H1 (cell line): ENCODE data around the gene TCAF1. TPM values are rescaled to one million over a fixed set of nuclear protein-coding genes. Genes with fewer than 3 reads are reported as not detected.
A peak's percentile ranks its signal among the peaks of the same experiment; 100 is the strongest.

Source experiments
- CTCF ChIA-PET: fragments of 300-600 bp; sonication (Branson Sonifier 250); formaldehyde crosslinking; loops from one replicate; lab custom pipeline; 2021; ENCODE audit not compliant: partially characterized antibody; lab: Charles Lee
- POLR2A ChIA-PET: fragments of 300-600 bp; sonication (Branson Sonifier 250); formaldehyde crosslinking; loops from one replicate; lab custom pipeline; 2021; ENCODE audit warnings: inconsistent platforms; ENCODE audit not compliant: partially characterized antibody; lab: Charles Lee
- DNase-seq, 2 experiments: peaks; one replicate each; pipeline versions ENCODE4 v3.0.0 to v3.0.0-alpha.2; 2010 to 2022; ENCODE audit warnings: low spot score in 2 of 2, low read depth in 1 of 2, mixed read lengths in 1 of 2
- FAIRE-seq: peaks from 2 replicates; lab custom pipeline; 2011; peaks lifted over from hg19 to GRCh38; lab: Jason Lieb, UNC
- H2AFZ ChIP-seq: 2 replicates; pipeline ENCODE4 v1.8.1; 2012; ENCODE audit warnings: low read length, inconsistent platforms
- H2AK5ac ChIP-seq: 2 replicates; pipeline ENCODE4 v1.6.1; 2013; ENCODE audit warnings: low read depth, low read length
- H2BK120ac ChIP-seq: replicated peaks from 2 replicates; pipeline ENCODE3; 2013; ENCODE audit warnings: low read depth, low read length, inconsistent platforms
- H2BK12ac ChIP-seq: 2 replicates; pipeline ENCODE4 v1.6.1; 2013; ENCODE audit warnings: low read depth, low read length
- H2BK15ac ChIP-seq: 2 replicates; pipeline ENCODE4 v1.6.1; 2013; ENCODE audit warnings: low read length
- H2BK20ac ChIP-seq: 2 replicates; pipeline ENCODE4 v1.6.1; 2013; ENCODE audit warnings: low read length
- H2BK5ac ChIP-seq: 2 replicates; pipeline ENCODE4 v1.6.1; 2013; ENCODE audit warnings: low read depth, low read length
- H3K14ac ChIP-seq: 2 replicates; pipeline ENCODE4 v1.6.1; 2013; ENCODE audit warnings: inconsistent platforms; ENCODE audit not compliant: insufficient read length
- H3K18ac ChIP-seq: 2 replicates; pipeline ENCODE4 v1.6.1; 2013; ENCODE audit warnings: low read length; ENCODE audit errors: extremely low read depth
- H3K23ac ChIP-seq: 2 replicates; pipeline ENCODE4 v1.6.1; 2013; ENCODE audit warnings: inconsistent platforms; ENCODE audit not compliant: insufficient read length
- H3K23me2 ChIP-seq: 2 replicates; pipeline ENCODE4 v1.6.1; 2013; ENCODE audit warnings: low read depth, low read length
- H3K27ac ChIP-seq: 2 replicates; pipeline ENCODE4 v1.6.1; 2011; ENCODE audit warnings: low read depth, low read length, inconsistent platforms
- H3K27me3 ChIP-seq, 4 experiments: replicated peaks in 1 of 4; 1 replicate in 1 of 4; 2 replicates in 3 of 4; pipeline versions ENCODE4 v1.6.1 to v1.8.1; 2011 to 2013; ENCODE audit warnings: low read length in 3 of 4, mild to moderate bottlenecking in 3 of 4, inconsistent platforms in 2 of 4, mixed read lengths in 2 of 4, moderate library complexity in 1 of 4; ENCODE audit not compliant: control insufficient read depth in 3 of 4, insufficient read depth in 3 of 4; ENCODE audit errors: extremely low read depth in 1 of 4
- H3K36me3 ChIP-seq, 4 experiments: 2 replicates each; pipeline versions ENCODE4 v1.6.1 to v1.8.1; 2011 to 2013; ENCODE audit warnings: mild to moderate bottlenecking in 4 of 4, low read length in 3 of 4, moderate library complexity in 2 of 4, control low read depth in 1 of 4, inconsistent platforms in 1 of 4; ENCODE audit not compliant: insufficient read depth in 4 of 4, control insufficient read depth in 2 of 4
- H3K4ac ChIP-seq: replicated peaks from 2 replicates; pipeline ENCODE3; 2013; ENCODE audit warnings: low read length, low read depth, mixed read lengths, inconsistent platforms; ENCODE audit not compliant: insufficient read length
- H3K4me1 ChIP-seq, 4 experiments: replicated peaks in 1 of 4; 1 replicate in 1 of 4; 2 replicates in 3 of 4; pipeline versions ENCODE4 v1.6.1 to v1.8.1; 2011 to 2013; ENCODE audit warnings: low read length in 3 of 4, inconsistent platforms in 2 of 4, mixed read lengths in 1 of 4; ENCODE audit not compliant: insufficient read depth in 4 of 4, control insufficient read depth in 3 of 4
- H3K4me2 ChIP-seq, 2 experiments: 2 replicates each; pipeline versions ENCODE4 v1.6.1 to v1.8.1; 2011 to 2013; ENCODE audit warnings: low read depth in 2 of 2, low read length in 2 of 2, control low read depth in 1 of 2, inconsistent platforms in 1 of 2, mild to moderate bottlenecking in 1 of 2; ENCODE audit not compliant: insufficient read depth in 1 of 2
- H3K4me3 ChIP-seq, 4 experiments: fragments of 200-600, 300-600 bp in 1 of 4; sonication (generic), shearing (Covaris generic), sonication (Bioruptor Twin) in 1 of 4; 2 replicates each; pipeline versions ENCODE4 v1.5.1 to v1.8.1; 2011 to 2016; ENCODE audit warnings: low read length in 4 of 4, low read depth in 3 of 4, control low read depth in 2 of 4, inconsistent platforms in 2 of 4, mild to moderate bottlenecking in 2 of 4, mixed read lengths in 1 of 4, moderate library complexity in 1 of 4; ENCODE audit not compliant: insufficient read depth in 2 of 4; ENCODE audit errors: extremely low read depth in 1 of 4
- H3K56ac ChIP-seq: replicated peaks from 2 replicates; pipeline ENCODE3; 2013; ENCODE audit warnings: low read depth, mild to moderate bottlenecking, mixed read lengths, low read length, inconsistent platforms; ENCODE audit not compliant: insufficient read length
- H3K79me1 ChIP-seq: 2 replicates; pipeline ENCODE4 v1.6.1; 2013; ENCODE audit warnings: low read depth, low read length, control low read depth
- H3K79me2 ChIP-seq, 2 experiments: 2 replicates each; pipeline versions ENCODE4 v1.6.1 to v1.8.1; 2012 to 2013; ENCODE audit warnings: low read length in 2 of 2, mild to moderate bottlenecking in 2 of 2, inconsistent platforms in 1 of 2; ENCODE audit not compliant: insufficient read depth in 2 of 2, control insufficient read depth in 1 of 2
- H3K9ac ChIP-seq, 4 experiments: replicated peaks in 1 of 4; 1 replicate in 1 of 4; 2 replicates in 3 of 4; pipeline versions ENCODE4 v1.6.1 to v1.8.1; 2011 to 2013; ENCODE audit warnings: low read depth in 3 of 4, low read length in 3 of 4, control low read depth in 2 of 4, mild to moderate bottlenecking in 2 of 4, moderate library complexity in 2 of 4, inconsistent platforms in 1 of 4; ENCODE audit errors: extremely low read depth in 1 of 4
- H3K9me3 ChIP-seq, 2 experiments: 2 replicates each; pipeline versions ENCODE4 v1.6.1 to v1.8.1; 2012 to 2013; ENCODE audit warnings: mild to moderate bottlenecking in 2 of 2, moderate library complexity in 2 of 2, control low read depth in 1 of 2, inconsistent platforms in 1 of 2, low read depth in 1 of 2, low read length in 1 of 2, mixed read lengths in 1 of 2; ENCODE audit not compliant: insufficient read depth in 2 of 2
- H4K20me1 ChIP-seq, 2 experiments: replicated peaks in 1 of 2; 2 replicates each; pipeline versions ENCODE3 to v1.8.1; 2011 to 2013; ENCODE audit warnings: inconsistent platforms in 2 of 2, low read length in 2 of 2, mild to moderate bottlenecking in 1 of 2; ENCODE audit not compliant: insufficient read depth in 2 of 2, control insufficient read depth in 1 of 2
- H4K5ac ChIP-seq: 2 replicates; pipeline ENCODE4 v1.6.1; 2013; ENCODE audit warnings: low read length, low read depth, mixed read lengths, inconsistent platforms; ENCODE audit not compliant: insufficient read length
- H4K8ac ChIP-seq: 2 replicates; pipeline ENCODE4 v1.8.0; 2013; ENCODE audit warnings: mild to moderate bottlenecking, moderate library complexity, low read length, inconsistent platforms; ENCODE audit not compliant: insufficient read depth; ENCODE audit errors: extremely low read depth
- H4K91ac ChIP-seq: replicated peaks from 2 replicates; pipeline ENCODE3; 2013; ENCODE audit warnings: low read length, mixed read lengths, inconsistent platforms; ENCODE audit not compliant: insufficient read length
- BCL11A ChIP-seq, 2 experiments: IDR thresholded peaks; one replicate each; pipeline ENCODE4 v1.6.1; 2011; ENCODE audit warnings: low read depth in 2 of 2, low read length in 2 of 2, mild to moderate bottlenecking in 2 of 2
- CBX5 ChIP-seq: fragments of 300-800, 300-1000 bp; sonication (generic); IDR thresholded peaks from 2 replicates; pipeline ENCODE4 v1.7.1; 2016; ENCODE audit warnings: antibody characterized with exemption, low read length, low read depth
- CHD1 ChIP-seq: IDR thresholded peaks from 2 replicates; pipeline ENCODE4 v1.6.1; 2012; ENCODE audit warnings: low read depth, low read length, improper control_type of control experiment
- CTBP2 ChIP-seq: IDR thresholded peaks from 2 replicates; pipeline ENCODE4 v1.7.0; 2011; ENCODE audit warnings: borderline replicate concordance, mild to moderate bottlenecking, moderate library complexity, mixed read lengths, low read length; ENCODE audit not compliant: insufficient read depth, insufficient read length
- JUND ChIP-seq: IDR thresholded peaks from 2 replicates; pipeline ENCODE4 v1.6.1; 2011; ENCODE audit warnings: mild to moderate bottlenecking, improper control_type of control experiment, low read length
- RAD21 ChIP-seq, 2 experiments: IDR thresholded peaks in 1 of 2; conservative IDR thresholded peaks in 1 of 2; 2 replicates each; pipeline ENCODE4 v1.6.1; 2011; ENCODE audit warnings: low read depth in 2 of 2, low read length in 2 of 2, improper control_type of control experiment in 1 of 2, inconsistent platforms in 1 of 2, mild to moderate bottlenecking in 1 of 2, moderate library complexity in 1 of 2
- RXRA ChIP-seq: IDR thresholded peaks from 2 replicates; pipeline ENCODE4 v1.6.1; 2011; ENCODE audit warnings: low read depth, mild to moderate bottlenecking, low read length, moderate library complexity; ENCODE audit not compliant: insufficient read depth
- SRF ChIP-seq: IDR thresholded peaks from 2 replicates; pipeline ENCODE4 v1.6.1; 2011; ENCODE audit warnings: mild to moderate bottlenecking, low read depth, low read length, moderate library complexity
- TAF1 ChIP-seq: IDR thresholded peaks from 2 replicates; pipeline ENCODE4 v1.6.1; 2011; ENCODE audit warnings: mild to moderate bottlenecking, low read depth, low read length
- YY1 ChIP-seq: IDR thresholded peaks from 2 replicates; pipeline ENCODE4 v1.6.1; 2011; ENCODE audit warnings: low read depth, mild to moderate bottlenecking, low read length
- WGBS, 2 experiments: shearing (Covaris generic) in 1 of 2; methylation state at CpG; one replicate each; pipeline versions ENCODE4 v1.1.6 to v1.1.7; 2013 to 2015; ENCODE audit warnings: low lambda C conversion rate in 2 of 2, mixed read lengths in 2 of 2, inconsistent platforms in 1 of 2, low coverage in 1 of 2, missing lambda C conversion rate in 1 of 2; ENCODE audit not compliant: insufficient replicate concordance in 2 of 2, insufficient coverage in 1 of 2, insufficient read length in 1 of 2; ENCODE audit errors: extremely low coverage in 1 of 2, missing lambda C conversion rate in 1 of 2; 5-methylcytosine and 5-hydroxymethylcytosine counted together
- polyA plus RNA-seq, 7 experiments: library from polyadenylated mRNA; depleted of rRNA in 3 of 7; stranded (reverse) in 5 of 7; unstranded in 2 of 7; fragments of >200 nt in 5 of 7; fragments of 200-250 nt in 2 of 7; gene quantifications; 1 replicate in 5 of 7; 2 replicates in 1 of 7; 4 replicates in 1 of 7; pipeline versions ENCODE4 v1.2.1 to v1.2.3, GENCODE V29; 2011 to 2013; ENCODE audit warnings: missing spikeins in 2 of 7, mixed read lengths in 2 of 7
- total RNA-seq: library from RNA; stranded (reverse); fragmentation: NEBNext Ultra II Directional; extraction: Animal tissue kit (Norgen Biotek cat#: 25700); gene quantifications from 2 replicates; pipeline ENCODE4 v1.2.1, GENCODE V29; 2021
- TF ChIP-seq, protein P1 (sequence below): IDR thresholded peaks from 2 replicates; pipeline ENCODE4 v1.6.1; 2012; ENCODE audit warnings: low read length, inconsistent platforms

Gene TCAF1
- total and polyA plus RNA-seq, 2 of the 8 experiments (the other 6 are each of a cell fraction or from before 2014, with no cell fraction given) = 9.6 to 28.0 TPM

DNA sequence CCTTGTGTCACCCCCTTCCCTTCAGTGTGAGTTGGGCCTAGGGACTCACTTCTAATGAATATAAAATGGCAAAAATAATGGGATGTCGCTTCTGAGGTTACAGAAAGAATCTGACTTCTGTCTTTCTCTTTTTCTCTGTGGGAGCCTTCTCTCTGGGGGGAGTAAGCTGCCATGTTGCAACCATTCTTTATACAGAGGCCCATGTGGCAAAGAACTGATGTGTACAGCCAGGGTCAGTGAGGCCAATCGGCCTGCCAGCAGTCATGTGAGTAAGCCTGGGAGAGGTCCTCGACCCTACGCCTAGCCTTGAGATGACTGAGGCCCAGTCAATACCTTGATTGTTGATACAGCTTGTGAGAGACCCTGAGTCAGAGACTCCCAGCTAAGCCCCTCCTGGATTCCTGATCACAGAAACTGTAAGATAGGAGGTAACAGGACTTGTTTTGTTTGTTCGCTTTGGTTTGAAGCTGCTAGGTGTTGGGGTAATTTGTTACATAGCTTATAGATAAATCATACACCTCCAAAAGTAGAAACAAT, 1.7 kb downstream of the TCAF1 start:
- H3K4me2 ChIP-seq = peak overlapping the region; percentile 80 to 85
- CTCF ChIA-PET = interaction anchor here (1.1 to 2.7 kb wide), 8 partner anchors 7 to 125 kb away, joined by 3 to 13 read pairs (median 5); no protein-coding TSS in a partner anchor
- POLR2A ChIA-PET = interaction anchor here (0.7 to 4.2 kb wide), 2 partner anchors 11 to 15 kb away, joined by 3 to 73 read pairs; no protein-coding TSS in a partner anchor
- no peak overlapping the region for H2BK15ac ChIP-seq
- H4K8ac ChIP-seq = no peak overlapping the region
- peaks cover 2% of the 10 kb centered on the region; the same call in 1 of the 2 replicates for H3K23me2 ChIP-seq
- H2BK120ac ChIP-seq = no peak overlapping the region
- no peak overlapping the region for H3K18ac ChIP-seq
- H4K91ac ChIP-seq = no peak overlapping the region
- no peak overlapping the region for H2BK5ac ChIP-seq
- peak overlapping the region; percentile 15 to 87 (median 82); a peak in 5 of 8 replicates for H3K4me3 ChIP-seq
- H3K79me1 ChIP-seq = 0 out of 2 replicates have a peak, but pooled peaks cover 3% of the 10 kb centered on the region
- no peak overlapping the region for H3K4ac ChIP-seq
- no peak overlapping the region for H3K14ac ChIP-seq
- H2BK12ac ChIP-seq = no peak overlapping the region
- H4K5ac ChIP-seq = no peak overlapping the region
- H3K23ac ChIP-seq = no peak overlapping the region
- no peak for DNase-seq
- no peak overlapping the region for H3K27ac ChIP-seq
- FAIRE-seq = no peak
- peaks cover 6 to 8% of the 10 kb centered on the region in 2 experiments for H4K20me1 ChIP-seq
- WGBS, 2 experiments = 76% methylated on average over 5 of the region's 5 CpGs; no CpG with 5 or more reads in 1 of the 2 experiments
- 0 out of 8 replicates have a peak, but pooled peaks cover 0 to 3% (median 0%) of the 10 kb centered on the region in 4 experiments for H3K36me3 ChIP-seq
- no peak overlapping the region for H2BK20ac ChIP-seq
- no peak overlapping the region for H2AK5ac ChIP-seq
- no peak overlapping the region for H2AFZ ChIP-seq
- no peaks in the 10 kb centered on the region for H3K27me3 ChIP-seq
- peaks cover 7 to 25% (median 12%) of the 10 kb centered on the region in 4 experiments; a peak in 6 of 7 replicates for H3K4me1 ChIP-seq
- no peak overlapping the region; a peak in 1 of 7 replicates for H3K9ac ChIP-seq
- peaks cover 4 to 60% of the 10 kb centered on the region in 2 experiments for H3K79me2 ChIP-seq
- H3K9me3 ChIP-seq = no peaks in the 10 kb centered on the region
- H3K56ac ChIP-seq = no peak overlapping the region
- no peak for TF ChIP-seq TAF1
- TF ChIP-seq, protein P1, sequence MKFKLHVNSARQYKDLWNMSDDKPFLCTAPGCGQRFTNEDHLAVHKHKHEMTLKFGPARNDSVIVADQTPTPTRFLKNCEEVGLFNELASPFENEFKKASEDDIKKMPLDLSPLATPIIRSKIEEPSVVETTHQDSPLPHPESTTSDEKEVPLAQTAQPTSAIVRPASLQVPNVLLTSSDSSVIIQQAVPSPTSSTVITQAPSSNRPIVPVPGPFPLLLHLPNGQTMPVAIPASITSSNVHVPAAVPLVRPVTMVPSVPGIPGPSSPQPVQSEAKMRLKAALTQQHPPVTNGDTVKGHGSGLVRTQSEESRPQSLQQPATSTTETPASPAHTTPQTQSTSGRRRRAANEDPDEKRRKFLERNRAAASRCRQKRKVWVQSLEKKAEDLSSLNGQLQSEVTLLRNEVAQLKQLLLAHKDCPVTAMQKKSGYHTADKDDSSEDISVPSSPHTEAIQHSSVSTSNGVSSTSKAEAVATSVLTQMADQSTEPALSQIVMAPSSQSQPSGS = no peak
- TF ChIP-seq RAD21 (IDR thresholded peaks at IDR 0.05 in 1 of 2, conservative IDR thresholded peaks at IDR 0.05 in 1 of 2; ENCODE audit: low read depth in 2 of 2, low read length in 2 of 2) = no peak
- TF ChIP-seq SRF = no peak
- TF ChIP-seq CHD1 = no peak
- TF ChIP-seq RXRA = no peak
- TF ChIP-seq YY1 = no peak
- TF ChIP-seq CTBP2 = no peak
- no peak for TF ChIP-seq JUND
- TF ChIP-seq BCL11A (IDR thresholded peaks at IDR 0.05; ENCODE audit: low read depth in 2 of 2, low read length in 2 of 2) = no peak
- TF ChIP-seq CBX5 = no peak
